Dendritic cell treated with granulocyte-macrophage colony-stimulating factor and Interleukin-4, amounts not matched to agents 40 ng/mL and 50 ng/mL, for 4 days (primary cell): ENCODE data around the gene SLC7A4.
"Not testable (repeated sequence)": the region's sequence is repeated elsewhere in the genome, so short reads cannot be mapped to it uniquely, and the experiment has no call there.

Experiments
- H3K27ac Mint-ChIP-seq: one replicate; pipeline ENCODE4 v1.8.0; 2022; ENCODE audit warnings: mild to moderate bottlenecking, mixed read lengths
- H3K27me3 Mint-ChIP-seq: one replicate; pipeline ENCODE4 v1.8.0; 2022; ENCODE audit warnings: mild to moderate bottlenecking, mixed read lengths
- H3K36me3 Mint-ChIP-seq: one replicate; pipeline ENCODE4 v1.8.0; 2022; ENCODE audit warnings: low read depth, mixed read lengths
- H3K4me1 Mint-ChIP-seq: one replicate; pipeline ENCODE4 v1.8.0; 2022; ENCODE audit warnings: low read depth, mixed read lengths
- H3K4me3 Mint-ChIP-seq: one replicate; pipeline ENCODE4 v1.8.0; 2022; ENCODE audit warnings: mild to moderate bottlenecking, moderate library complexity, mixed read lengths
- H3K9me3 Mint-ChIP-seq: one replicate; pipeline ENCODE4 v1.8.0; 2022; ENCODE audit warnings: mixed read lengths
- intact Hi-C: fragments of 100-400 bp; cut with micrococcal nuclease; formaldehyde crosslinking; loops from one replicate; pipeline ENCODE4 v1.15.0; 2022

Gene SLC7A4

DNA sequence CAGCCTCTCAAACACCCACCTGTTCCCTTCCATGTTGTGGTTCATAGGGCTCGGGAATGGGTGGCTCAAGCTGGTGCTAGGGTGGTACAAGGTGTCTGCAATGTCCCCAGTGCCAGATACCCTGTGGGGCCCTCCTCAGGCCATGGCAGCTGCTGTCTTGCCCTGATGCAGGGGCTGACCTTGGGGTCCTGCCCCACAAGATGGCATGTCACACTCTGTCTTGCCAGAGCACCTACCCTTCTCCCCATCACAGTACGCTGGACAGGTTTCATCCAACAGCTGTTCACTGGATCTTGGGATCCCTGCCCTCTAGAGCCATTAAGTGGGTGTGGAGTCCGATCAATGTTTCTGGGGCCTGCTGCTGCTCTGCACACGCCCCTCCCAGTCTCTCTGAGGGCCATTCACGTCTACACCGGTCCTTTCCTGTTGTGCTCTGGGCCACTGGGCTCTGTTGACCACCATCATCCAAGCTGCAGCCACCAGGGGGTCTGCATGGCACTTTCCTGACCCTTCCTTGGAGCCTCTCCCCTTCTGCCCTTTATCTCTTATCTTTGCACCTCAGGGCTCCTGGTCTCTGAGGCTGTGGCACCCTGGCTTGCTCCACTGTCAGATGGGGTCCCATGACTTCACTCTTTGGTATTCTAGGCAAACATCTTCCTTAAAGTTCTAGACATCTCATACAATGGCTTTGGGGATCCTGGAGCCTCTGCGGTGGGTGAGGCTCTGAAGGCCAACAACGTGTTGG lies 20.5 kb upstream of the SLC7A4 start:
- Mint-ChIP-seq H3K4me1 (peaks cover 20% of the 10 kb centered on the region), H3K27ac (no peak overlapping the region), H3K9me3 (no peaks in the 10 kb centered on the region), H3K36me3 (no peaks in the 10 kb centered on the region), H3K4me3 (no peak overlapping the region), H3K27me3 (peaks cover 34% of the 10 kb centered on the region)
- intact Hi-C loops = no loop called here

DNA sequence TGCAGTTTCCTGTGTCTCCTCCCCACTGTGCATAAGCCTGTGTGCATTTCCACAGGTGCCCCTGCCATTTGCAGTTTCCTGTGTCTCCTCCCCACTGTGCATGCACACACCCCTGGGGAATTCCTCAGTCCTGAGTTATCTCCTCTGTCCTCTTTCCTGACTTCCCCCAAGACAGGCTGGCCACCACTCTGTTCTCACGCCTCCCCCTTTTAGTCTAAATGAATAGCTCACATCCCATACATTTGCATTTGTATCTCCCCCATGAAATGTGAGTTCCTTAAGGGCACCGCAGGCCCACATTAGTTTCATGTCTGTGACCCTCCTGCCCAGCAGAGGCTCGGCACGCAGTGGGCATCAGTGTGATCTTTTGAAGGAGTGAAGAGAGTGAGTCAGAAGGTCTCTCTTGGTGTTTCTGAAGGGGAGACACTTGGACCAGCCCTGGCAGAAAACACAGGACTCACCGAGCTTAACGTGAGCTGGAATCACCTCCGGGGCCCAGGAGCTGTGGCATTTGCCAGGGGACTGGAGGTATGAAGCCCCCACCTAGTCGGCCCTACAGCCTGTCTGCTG lies 19.6 kb upstream of the SLC7A4 start:
- Mint-ChIP-seq H3K4me1 (peaks cover 18% of the 10 kb centered on the region), H3K27ac (no peak overlapping the region), H3K36me3 (no peaks in the 10 kb centered on the region), H3K9me3 (no peaks in the 10 kb centered on the region), H3K4me3 (no peak overlapping the region), H3K27me3 (peaks cover 35% of the 10 kb centered on the region)
- intact Hi-C loops = no loop called here

DNA sequence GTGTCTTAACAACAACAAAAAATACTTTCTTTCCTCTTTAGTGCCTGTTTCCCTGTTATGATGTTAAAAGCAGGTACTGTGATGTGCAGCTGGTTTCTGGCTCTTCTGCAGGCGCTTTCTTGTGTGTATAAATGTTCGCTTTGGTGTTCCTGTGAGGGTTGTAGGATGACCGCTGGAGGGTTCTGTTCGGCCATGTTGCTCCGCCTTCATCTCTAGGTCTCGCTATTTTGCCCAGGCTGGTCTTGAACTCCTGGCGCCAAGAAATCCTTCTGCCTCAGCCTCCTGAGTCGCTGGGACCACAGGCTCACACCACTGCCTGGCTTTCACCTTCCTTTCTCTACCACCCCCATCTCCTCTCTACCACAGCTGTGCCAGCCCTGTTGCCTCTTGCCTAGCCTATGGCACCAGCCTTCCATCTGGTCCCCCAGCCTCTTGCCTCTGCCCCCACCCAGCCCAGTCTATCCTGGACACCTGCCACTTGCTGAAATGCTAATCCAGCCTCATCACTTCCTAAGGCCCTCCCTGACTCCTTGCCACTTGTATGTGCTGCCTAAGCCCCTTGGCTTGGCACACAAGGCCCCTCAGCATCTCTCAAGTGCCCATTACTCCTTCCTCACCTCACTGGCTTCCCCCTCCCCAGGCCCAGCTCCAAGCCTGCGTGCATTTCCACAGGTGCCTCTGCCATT lies 18.9 kb upstream of the SLC7A4 start:
- no peaks in the 10 kb centered on the region for H3K36me3 Mint-ChIP-seq
- no peak overlapping the region for H3K27ac Mint-ChIP-seq
- H3K9me3 Mint-ChIP-seq = no peaks in the 10 kb centered on the region
- H3K4me3 Mint-ChIP-seq = no peak overlapping the region
- intact Hi-C loops = no loop called here
- peaks cover 12% of the 10 kb centered on the region for H3K4me1 Mint-ChIP-seq
- peaks cover 29% of the 10 kb centered on the region for H3K27me3 Mint-ChIP-seq

DNA sequence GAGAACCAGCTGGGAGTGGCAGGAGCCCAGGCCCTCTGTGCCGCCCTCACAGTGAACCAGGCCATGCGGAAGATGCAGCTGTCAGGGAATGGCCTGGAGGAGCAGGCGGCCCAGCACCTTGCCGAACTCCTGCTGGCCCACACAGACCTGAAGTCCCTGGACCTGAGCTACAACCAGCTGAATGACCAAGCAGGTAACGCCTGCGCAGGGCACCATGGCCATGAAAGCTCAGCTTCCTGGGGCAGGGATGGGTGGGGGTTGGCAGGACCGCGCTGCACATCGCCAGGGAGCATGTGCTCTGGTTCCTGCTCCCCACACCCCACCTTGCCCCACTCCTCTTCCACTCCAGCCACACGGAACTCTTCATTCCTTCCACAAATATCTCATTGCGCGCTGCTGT lies 16.6 kb upstream of the SLC7A4 start:
- H3K9me3 Mint-ChIP-seq, H3K4me3 Mint-ChIP-seq, H3K27ac Mint-ChIP-seq, intact Hi-C loops, H3K36me3 Mint-ChIP-seq: not testable (repeated sequence)
- H3K27me3 Mint-ChIP-seq = peaks cover 32% of the 10 kb centered on the region
- peaks cover 21% of the 10 kb centered on the region for H3K4me1 Mint-ChIP-seq

DNA sequence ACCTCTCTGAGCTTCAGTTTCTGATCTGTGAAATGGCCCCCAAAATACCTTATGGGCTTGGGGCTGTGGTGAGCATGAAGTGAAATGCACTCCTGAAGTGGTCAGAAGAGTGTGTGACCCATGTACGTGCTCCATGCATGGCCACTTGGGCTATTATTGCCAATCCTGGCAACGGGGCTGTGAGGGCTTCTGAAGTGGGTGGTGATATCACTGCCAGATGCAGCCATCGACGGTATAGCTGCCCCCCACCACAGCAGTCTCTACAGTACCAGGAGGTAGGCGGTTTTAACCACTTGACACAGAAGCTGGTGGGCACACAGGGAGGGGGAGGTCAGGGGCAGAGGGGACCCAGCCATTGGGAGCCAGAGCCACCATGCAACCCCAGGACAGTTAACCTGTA lies 16.1 kb upstream of the SLC7A4 start:
- H3K36me3 Mint-ChIP-seq, H3K27ac Mint-ChIP-seq, H3K9me3 Mint-ChIP-seq, intact Hi-C loops, H3K4me3 Mint-ChIP-seq: not testable (repeated sequence)
- H3K4me1 Mint-ChIP-seq = peaks cover 26% of the 10 kb centered on the region
- peaks cover 35% of the 10 kb centered on the region for H3K27me3 Mint-ChIP-seq

DNA sequence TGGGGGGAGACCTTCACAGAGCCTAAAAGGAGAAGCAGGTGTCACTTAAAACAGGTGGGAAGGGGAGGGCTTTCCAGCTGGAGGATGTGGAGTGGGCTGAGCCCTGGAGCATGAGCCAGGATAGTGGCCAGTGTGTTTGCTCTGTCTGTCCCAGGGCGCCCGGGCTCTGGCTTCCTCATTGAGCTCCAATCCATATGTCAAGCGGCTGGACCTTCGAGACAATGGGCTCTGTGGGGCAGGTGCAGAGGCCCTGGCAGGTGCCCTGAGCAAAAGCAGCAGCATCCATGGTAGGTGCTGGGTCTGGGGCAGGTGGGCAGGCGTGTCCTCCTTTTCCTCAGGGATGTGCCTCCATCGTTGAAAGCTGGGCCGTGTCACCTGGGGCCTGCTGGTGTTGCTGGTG lies 15.4 kb upstream of the SLC7A4 start:
- intact Hi-C loops = no loop called here
- Mint-ChIP-seq H3K9me3 (no peaks in the 10 kb centered on the region), H3K36me3 (no peaks in the 10 kb centered on the region), H3K4me3 (no peak overlapping the region), H3K27me3 (peaks cover 37% of the 10 kb centered on the region), H3K27ac (no peak overlapping the region), H3K4me1 (peaks cover 30% of the 10 kb centered on the region)

DNA sequence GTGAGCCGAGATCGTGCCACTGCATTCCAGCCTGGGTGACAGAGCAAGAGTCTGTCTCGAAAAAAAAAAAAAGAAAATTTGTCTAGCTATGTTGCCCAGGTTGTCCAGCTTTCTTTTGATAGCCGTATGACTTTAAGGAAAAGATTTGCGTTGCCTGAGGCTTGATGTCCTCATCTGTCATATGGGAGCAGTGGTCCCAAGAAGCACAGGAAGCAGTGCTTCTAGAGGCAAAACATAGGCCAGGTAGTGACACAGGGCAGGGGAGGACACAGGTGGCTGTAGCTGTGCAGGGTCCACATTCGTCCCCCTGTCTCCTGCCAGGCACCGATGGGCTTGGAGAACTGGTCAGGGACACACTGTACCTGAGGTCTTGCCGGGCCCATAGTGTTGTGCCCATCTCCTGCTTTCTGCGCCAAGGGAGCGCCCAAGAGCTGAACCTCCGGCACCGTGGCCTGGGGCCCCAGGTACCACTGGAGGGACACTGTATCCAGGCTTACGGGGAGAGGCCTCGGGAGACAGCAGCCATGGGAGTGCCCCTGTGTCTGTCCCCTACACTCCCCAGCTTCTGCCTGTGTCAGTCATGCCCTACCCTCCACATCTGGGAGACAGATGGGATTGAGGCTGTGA lies 14.8 kb upstream of the SLC7A4 start:
- peaks cover 37% of the 10 kb centered on the region for H3K27me3 Mint-ChIP-seq
- no peaks in the 10 kb centered on the region for H3K36me3 Mint-ChIP-seq
- intact Hi-C loops = no loop called here
- no peak overlapping the region for H3K27ac Mint-ChIP-seq
- no peak overlapping the region for H3K4me3 Mint-ChIP-seq
- peaks cover 30% of the 10 kb centered on the region for H3K4me1 Mint-ChIP-seq
- H3K9me3 Mint-ChIP-seq = no peaks in the 10 kb centered on the region

DNA sequence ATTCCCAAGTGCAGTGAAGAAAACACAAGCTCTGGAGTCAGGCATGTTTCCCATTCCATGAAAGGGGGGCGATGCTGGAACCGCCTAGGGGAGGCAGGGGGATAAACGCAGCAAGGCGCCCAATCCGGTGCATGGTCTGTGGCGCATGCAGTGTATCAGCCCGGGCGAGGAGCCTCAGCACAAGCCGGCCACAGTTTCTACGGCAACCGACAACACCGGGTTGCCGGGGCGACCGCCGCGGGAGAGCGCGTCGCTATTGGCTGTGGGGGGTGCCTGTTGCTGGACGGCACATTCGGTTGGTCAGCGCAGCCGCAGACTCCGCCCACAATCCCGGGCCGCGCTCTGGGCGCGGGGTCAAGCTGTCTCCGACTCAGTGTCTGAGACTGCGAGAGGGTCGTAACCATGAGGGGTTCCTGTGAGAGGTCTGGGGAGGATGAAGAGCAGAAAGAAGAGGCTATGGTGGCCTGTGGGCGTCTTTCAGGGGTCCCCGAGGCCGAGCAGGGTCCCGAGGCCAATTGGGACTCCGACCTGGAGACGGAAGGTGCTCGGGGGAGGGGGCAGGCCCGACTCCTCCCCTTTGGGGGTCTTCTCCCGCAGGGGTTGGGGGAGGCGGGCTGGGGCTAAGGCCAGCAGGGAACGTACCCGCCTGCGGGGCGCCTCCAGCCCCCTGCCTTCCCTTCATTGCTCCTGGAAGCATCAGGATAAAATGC lies 13.4 kb upstream of the SLC7A4 start, which contains the start of gene LRRC74B:
LRRC74B (plus strand) TSS at position 362 of the 710 bp plus-strand sequence; CDS start at position 403, 41 bp downstream.
- H3K27me3 Mint-ChIP-seq = peaks cover 30% of the 10 kb centered on the region
- H3K4me3 Mint-ChIP-seq = peak within 1 kb of the TSS; percentile 64
- intact Hi-C loops = no loop called here
- H3K4me1 Mint-ChIP-seq = peaks cover 30% of the 10 kb centered on the region
- H3K36me3 Mint-ChIP-seq = no peaks in the 10 kb centered on the region
- H3K27ac Mint-ChIP-seq = peak within 1 kb of the TSS; percentile 69
- no peaks in the 10 kb centered on the region for H3K9me3 Mint-ChIP-seq

DNA sequence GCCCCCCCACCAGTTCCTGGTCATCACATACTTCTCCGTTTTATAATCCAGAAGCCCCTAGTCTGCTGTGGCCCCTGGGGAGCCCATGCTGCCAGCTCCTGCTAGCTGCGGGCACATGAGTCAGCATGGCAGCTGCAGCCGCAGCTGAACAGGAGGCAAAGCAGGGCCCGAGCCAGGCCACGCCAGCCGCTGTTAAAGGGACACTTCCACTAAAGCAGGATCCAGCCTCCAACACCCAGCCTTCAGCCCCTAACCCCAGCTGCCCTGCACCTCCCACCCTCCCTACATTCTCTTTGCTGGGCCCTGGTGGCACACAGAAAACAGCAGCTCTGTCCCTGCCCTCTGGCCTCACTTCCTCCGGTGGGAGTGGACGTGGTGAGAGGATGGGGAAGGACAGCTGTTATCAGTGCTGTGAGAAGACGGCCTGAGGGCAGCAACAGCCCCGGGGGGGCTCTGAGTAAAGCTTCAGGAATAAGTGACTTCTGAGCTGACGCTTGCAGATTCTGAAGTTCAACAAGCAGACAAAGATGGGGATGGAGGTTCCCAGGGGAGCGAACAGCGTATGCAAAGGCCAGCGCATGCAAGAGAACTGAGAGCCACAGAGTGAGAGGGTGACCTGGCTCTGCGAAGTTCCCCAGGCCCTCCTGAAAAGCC lies 12.7 kb upstream of the SLC7A4 start:
- Mint-ChIP-seq H3K36me3 (no peaks in the 10 kb centered on the region), H3K4me3 (peak overlapping the region; percentile 64), H3K4me1 (peaks cover 31% of the 10 kb centered on the region), H3K27ac (peak overlapping the region; percentile 69), H3K9me3 (no peaks in the 10 kb centered on the region), H3K27me3 (peaks cover 30% of the 10 kb centered on the region)
- intact Hi-C loops = no loop called here

DNA sequence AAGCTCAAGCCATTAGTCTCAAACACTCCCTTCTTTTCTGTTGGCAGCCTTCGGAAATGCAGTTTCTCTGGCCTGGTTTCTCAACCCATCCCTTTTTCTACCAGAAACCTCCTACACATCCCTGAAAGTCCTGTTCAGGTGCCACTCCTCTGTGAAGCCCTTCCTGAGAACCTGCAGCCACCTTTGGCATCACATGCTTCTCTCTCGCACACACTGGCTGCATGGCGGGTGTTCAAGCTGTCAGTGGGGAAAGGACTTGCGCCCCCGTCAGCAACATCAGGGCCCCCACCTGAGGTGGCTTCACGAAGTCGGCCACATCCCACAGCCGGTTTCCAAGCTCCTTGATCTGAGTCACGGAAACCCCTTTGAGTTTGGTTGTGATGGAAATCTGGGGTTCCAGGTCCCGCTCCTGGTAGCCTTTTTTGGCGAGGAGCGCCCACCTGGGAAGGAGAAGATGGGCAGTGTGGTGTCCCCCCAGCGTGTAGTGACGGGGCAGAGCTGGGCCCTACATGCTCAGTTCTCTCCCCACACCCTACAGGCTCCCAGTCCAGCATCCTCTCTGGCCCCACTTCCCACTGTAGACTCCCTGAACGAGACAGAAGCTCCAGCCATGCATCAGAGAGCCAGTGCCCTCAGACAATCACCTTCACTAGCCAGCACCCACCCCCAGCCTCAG lies 11.6 kb upstream of the SLC7A4 start:
- intact Hi-C loops = no loop called here
- Mint-ChIP-seq H3K4me3 (no peak overlapping the region), H3K27ac (peak overlapping the region; percentile 69), H3K9me3 (no peaks in the 10 kb centered on the region), H3K4me1 (peaks cover 36% of the 10 kb centered on the region), H3K27me3 (peaks cover 30% of the 10 kb centered on the region), H3K36me3 (no peaks in the 10 kb centered on the region)

DNA sequence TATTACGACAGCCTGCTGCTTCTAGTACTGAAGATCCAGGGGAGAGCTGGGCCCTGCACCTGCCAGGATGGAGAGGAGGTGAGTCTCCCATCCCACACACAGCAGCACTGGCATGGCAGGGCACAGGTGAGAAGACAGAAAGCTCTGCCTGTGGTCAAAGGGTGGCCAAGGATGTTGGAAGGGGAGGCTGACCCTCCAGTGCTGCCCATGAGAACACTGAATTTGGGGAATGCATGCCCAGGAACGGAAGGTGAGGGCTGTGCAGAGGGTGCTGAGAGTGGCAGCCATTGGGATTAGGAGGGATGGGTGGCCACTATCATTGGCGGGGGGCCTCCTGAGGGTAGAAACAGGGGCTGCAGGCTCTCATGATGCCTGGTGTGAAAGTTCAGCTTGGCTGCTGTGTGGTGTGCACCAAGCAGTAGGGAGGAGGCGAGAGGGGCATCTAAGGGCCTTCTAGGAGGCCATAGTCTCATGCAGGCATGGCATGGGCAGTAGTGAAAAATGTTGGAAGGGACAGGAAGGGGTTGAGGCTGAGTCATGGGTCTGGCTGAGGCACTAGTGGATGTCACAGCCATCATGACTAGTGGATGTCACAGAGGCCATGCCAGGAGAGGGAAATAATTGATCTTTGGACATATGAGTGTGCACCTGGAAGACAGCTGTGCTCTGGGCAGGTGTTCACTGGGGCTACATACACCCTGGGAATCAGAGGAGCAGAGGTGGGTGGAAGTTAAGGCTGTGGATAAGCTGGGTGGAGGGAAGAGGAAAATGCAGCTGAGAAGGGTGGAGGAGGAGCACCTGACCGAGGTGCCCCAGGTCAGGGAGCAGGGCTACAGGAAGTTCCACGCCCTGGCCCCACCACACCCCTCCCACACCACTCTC lies 10.9 kb upstream of the SLC7A4 start:
- peaks cover 40% of the 10 kb centered on the region for H3K4me1 Mint-ChIP-seq
- peaks cover 30% of the 10 kb centered on the region for H3K27me3 Mint-ChIP-seq
- H3K9me3 Mint-ChIP-seq = no peaks in the 10 kb centered on the region
- no peak overlapping the region for H3K27ac Mint-ChIP-seq
- no peaks in the 10 kb centered on the region for H3K36me3 Mint-ChIP-seq
- intact Hi-C loops = no loop called here
- H3K4me3 Mint-ChIP-seq = no peak overlapping the region

DNA sequence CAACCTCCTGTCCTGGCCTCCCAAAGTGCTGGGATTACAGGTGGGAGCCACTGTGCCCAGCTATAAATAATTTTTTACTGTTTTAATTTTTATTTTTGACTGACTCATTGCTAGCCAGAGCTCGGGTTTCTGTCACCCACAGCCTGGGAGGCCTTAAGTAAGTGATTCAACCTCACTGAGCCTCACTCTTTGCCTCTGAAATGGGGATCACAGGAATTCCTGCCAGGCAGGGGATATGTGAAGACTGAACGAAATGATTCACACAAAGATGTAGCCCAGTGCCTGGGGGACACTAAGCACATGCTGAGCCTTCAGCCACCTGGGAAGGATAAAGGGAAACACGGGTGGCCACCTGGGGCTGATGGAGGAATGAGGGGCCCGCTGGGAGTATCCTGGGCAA lies 9.6 kb upstream of the SLC7A4 start:
- H3K27ac Mint-ChIP-seq = no peak overlapping the region
- H3K4me3 Mint-ChIP-seq = no peak overlapping the region
- intact Hi-C loops = no loop called here
- peaks cover 50% of the 10 kb centered on the region for H3K4me1 Mint-ChIP-seq
- no peaks in the 10 kb centered on the region for H3K36me3 Mint-ChIP-seq
- H3K9me3 Mint-ChIP-seq = no peaks in the 10 kb centered on the region
- peaks cover 26% of the 10 kb centered on the region for H3K27me3 Mint-ChIP-seq
